WERI-Rb-1 (cell line): ENCODE measurements around the gene QKI.

Experiments used
- DNase-seq: peaks from one replicate; pipeline ENCODE4 v3.0.0-alpha.2; 2020
- H3K27ac ChIP-seq: fragments of 250-450 bp; sonication (Bioruptor Pico); 2 replicates; pipeline ENCODE4 v1.5.1; 2020; ENCODE audit warnings: mild to moderate bottlenecking, moderate library complexity
- H3K27me3 ChIP-seq: fragments of 250-450 bp; sonication (Bioruptor Pico); 2 replicates; pipeline ENCODE4 v1.5.1; 2021; ENCODE audit warnings: mild to moderate bottlenecking, low read depth, moderate library complexity; ENCODE audit not compliant: insufficient read depth, severe bottlenecking
- H3K36me3 ChIP-seq: fragments of 250-450 bp; sonication (Bioruptor Pico); 2 replicates; pipeline ENCODE4 v1.5.1; 2020; ENCODE audit warnings: mild to moderate bottlenecking, moderate library complexity
- H3K4me3 ChIP-seq: 2 replicates; pipeline ENCODE4 v1.5.1; 2011; ENCODE audit warnings: low read depth, mild to moderate bottlenecking, control low read depth, low read length
- H3K9me3 ChIP-seq: fragments of 250-450 bp; sonication (Bioruptor Pico); 2 replicates; pipeline ENCODE4 v1.5.1; 2021; ENCODE audit warnings: mild to moderate bottlenecking, moderate library complexity; ENCODE audit not compliant: severe bottlenecking
- TF ChIP-seq, protein P1 (sequence below): IDR thresholded peaks from 2 replicates; pipeline ENCODE4 v1.5.1; 2011; ENCODE audit warnings: low read depth, mild to moderate bottlenecking, control low read depth, inconsistent platforms, low read length

The QKI gene

GRCh38 chr6:163489584-163489983 lies 75.1 kb downstream of the QKI start:
- Histone ChIP-seq H3K9me3 (no peaks in the 10 kb centered on the region), H3K27ac (no peak overlapping the region), H3K36me3 (no peaks in the 10 kb centered on the region), H3K4me3 (no peak overlapping the region), H3K27me3 (no peaks in the 10 kb centered on the region)
- DNase-seq, result no peak
- TF ChIP-seq, protein P1, sequence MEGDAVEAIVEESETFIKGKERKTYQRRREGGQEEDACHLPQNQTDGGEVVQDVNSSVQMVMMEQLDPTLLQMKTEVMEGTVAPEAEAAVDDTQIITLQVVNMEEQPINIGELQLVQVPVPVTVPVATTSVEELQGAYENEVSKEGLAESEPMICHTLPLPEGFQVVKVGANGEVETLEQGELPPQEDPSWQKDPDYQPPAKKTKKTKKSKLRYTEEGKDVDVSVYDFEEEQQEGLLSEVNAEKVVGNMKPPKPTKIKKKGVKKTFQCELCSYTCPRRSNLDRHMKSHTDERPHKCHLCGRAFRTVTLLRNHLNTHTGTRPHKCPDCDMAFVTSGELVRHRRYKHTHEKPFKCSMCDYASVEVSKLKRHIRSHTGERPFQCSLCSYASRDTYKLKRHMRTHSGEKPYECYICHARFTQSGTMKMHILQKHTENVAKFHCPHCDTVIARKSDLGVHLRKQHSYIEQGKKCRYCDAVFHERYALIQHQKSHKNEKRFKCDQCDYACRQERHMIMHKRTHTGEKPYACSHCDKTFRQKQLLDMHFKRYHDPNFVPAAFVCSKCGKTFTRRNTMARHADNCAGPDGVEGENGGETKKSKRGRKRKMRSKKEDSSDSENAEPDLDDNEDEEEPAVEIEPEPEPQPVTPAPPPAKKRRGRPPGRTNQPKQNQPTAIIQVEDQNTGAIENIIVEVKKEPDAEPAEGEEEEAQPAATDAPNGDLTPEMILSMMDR, result no peak

GRCh38 chr6:163490826-163491577 lies 76.5 kb downstream of the QKI start:
- no peaks in the 10 kb centered on the region for H3K27me3 ChIP-seq
- no peaks in the 10 kb centered on the region for H3K36me3 ChIP-seq
- DNase-seq, result no peak
- no peak overlapping the region for H3K4me3 ChIP-seq
- no peaks in the 10 kb centered on the region for H3K9me3 ChIP-seq
- H3K27ac ChIP-seq, result no peak overlapping the region
- TF ChIP-seq, protein P1, result no peak

DNA sequence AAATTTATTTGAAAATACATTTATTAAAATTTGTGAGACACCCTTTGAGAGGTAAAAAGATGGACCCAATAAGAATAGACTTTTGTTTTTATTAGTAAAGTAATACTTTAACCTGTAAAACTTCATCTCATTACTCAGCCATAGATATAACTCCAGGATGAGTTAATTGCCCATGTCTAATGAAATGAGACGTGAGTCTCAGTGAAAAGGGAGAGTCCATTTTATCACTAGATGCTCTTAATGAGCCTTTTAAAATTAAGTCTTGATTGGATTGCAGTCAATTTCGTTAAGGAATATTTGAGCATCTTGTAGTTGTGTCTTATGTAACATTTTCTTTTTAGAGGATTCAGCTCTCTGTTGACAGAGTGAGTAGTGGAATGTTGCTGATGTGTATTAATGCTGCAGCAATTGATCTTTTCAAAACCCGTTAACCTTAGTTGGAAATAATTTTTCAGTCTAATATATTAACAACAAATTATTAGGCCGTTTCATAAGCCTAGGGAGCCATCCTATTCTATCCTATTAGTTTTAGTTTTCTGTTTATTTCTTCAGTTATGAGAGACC lies 77.3 kb downstream of the QKI start:
- Histone ChIP-seq H3K9me3 (no peaks in the 10 kb centered on the region), H3K27me3 (no peaks in the 10 kb centered on the region), H3K36me3 (no peaks in the 10 kb centered on the region), H3K27ac (no peak overlapping the region), H3K4me3 (no peak overlapping the region)
- TF ChIP-seq, protein P1, result no peak
- no peak for DNase-seq

DNA sequence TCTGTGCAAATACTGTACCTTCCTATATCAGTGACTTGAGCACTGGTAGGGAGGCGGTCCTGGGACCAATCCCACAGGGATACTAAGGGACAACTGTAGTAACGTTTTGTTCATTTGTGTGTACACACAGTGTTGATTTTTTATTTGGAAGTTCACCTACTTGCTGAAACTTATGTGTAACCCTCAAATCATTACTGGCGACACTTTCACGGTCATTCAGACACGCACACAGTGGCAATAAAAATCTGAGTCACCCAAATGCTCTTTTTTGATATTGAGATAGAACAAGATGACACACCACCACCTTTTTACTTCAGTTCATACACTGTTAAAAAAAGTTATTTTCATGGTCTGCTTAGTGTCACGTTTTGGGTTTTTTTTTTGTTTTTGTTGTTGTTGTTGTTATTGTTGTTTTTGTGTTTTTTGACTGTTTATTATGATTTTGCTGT lies 79.8 kb downstream of the QKI start:
- no peak overlapping the region for H3K27ac ChIP-seq
- no peaks in the 10 kb centered on the region for H3K27me3 ChIP-seq
- no peak for DNase-seq
- no peaks in the 10 kb centered on the region for H3K36me3 ChIP-seq
- no peak overlapping the region for H3K4me3 ChIP-seq
- TF ChIP-seq, protein P1, result no peak
- H3K9me3 ChIP-seq, result no peaks in the 10 kb centered on the region

GRCh38 chr6:163496205-163496604 lies 81.7 kb downstream of the QKI start:
- H3K36me3 ChIP-seq, result no peaks in the 10 kb centered on the region
- no peak for DNase-seq
- no peak overlapping the region for H3K4me3 ChIP-seq
- TF ChIP-seq, protein P1, result no peak
- H3K27ac ChIP-seq, result no peak overlapping the region
- no peaks in the 10 kb centered on the region for H3K9me3 ChIP-seq
- H3K27me3 ChIP-seq, result no peaks in the 10 kb centered on the region
